ENCODE measurements around the gene ANKS3.

The ANKS3 gene

DNA sequence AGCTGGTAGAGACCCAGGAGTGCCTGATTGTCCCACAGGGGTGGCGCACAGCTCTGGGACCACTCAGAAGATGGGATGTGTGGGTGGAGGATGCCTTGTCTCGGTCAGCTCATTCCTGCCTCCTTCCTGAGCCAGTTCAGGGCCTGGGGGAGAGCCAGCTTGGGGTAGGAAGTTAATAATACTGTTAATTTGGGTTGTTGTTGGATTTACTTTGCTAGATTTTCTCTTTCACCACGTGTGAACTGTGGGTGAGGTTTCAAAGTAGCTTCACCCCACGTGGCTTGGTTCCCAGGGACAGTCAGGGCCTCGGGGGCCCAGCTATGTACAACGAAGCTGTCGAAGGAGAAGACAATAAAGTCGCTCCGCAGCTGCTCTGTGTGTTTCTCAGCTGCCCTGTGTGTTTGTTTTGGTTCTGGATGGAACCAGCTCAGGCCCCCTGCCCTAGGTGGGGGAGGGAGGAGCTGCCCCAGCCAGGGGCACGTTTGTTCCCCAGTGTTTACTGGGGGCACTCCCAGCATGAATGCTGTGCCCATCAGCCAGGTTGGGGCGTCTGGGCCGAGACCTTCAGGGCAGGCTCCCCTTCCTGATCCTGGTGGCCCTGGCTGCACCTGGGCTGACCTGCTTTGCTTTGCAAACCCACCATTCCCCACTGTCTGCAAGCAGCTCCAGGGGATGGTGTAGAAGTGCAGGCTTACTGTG lies 38.4 kb downstream of the ANKS3 start:
- Histone ChIP-seq H3K4me3 (ENCODE audit: low read length in 2 of 2) (no peak overlapping the region), H3K9ac (ENCODE audit: low read length in 2 of 2) (no peak overlapping the region), H3K36me3 (ENCODE audit: control insufficient read depth in 2 of 2, insufficient read depth in 2 of 2, low read length in 2 of 2) (peaks cover 23 to 32% of the 10 kb centered on the region in 2 donors), H3K27me3 (ENCODE audit: control insufficient read depth in 1 of 2, insufficient read depth in 2 of 2, low read length in 2 of 2) (no peaks in the 10 kb centered on the region), H3K9me3 (ENCODE audit: control insufficient read depth in 2 of 2, low read length in 2 of 2) (no peaks in the 10 kb centered on the region), H3K27ac (ENCODE audit: low read length) (peak overlapping the region; percentile 11), H3K4me1 (ENCODE audit: control insufficient read depth, insufficient read depth, low read length) (peaks cover 26% of the 10 kb centered on the region)

DNA sequence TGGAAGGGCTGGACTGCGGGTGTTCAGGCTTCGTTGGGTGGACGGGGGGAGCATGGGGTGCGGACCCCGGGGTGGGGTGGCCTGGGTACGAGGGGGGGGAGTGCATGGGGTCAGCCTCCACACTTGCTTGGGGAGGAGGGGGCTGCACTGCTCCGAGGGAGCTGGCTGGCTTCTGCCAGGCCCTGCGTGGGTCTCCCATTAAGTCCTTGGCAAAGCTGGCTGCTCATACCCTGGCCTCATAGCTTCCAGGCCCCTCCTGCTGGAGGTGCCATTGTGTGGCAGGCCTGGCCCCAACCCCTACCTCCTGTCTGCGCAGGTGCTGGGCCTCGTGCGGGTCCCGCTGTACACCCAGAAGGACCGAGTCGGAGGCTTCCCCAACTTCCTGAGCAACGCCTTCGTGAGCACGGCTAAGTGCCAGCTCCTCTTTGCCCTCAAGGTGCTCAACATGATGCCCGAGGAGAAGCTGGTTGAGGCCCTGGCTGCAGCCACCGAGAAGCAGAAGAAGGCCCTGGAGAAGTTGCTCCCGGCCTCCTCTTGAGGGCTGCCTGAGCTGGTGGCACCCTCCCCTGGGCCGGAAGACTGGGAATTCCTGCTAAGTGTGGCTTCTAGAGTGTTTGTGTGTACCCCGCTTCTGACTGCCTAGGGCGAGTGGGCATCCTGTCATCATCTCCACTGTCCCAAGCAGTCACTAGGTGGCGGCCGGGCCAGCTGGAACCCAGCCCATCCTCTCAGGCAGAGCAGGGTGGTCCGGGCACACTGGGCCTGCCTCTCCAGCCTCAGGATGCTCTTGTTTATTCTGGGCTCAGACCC lies 39.2 kb downstream of the ANKS3 start:
- Histone ChIP-seq H3K36me3 (ENCODE audit: control insufficient read depth in 2 of 2, insufficient read depth in 2 of 2, low read length in 2 of 2) (peaks cover 19 to 26% of the 10 kb centered on the region in 2 donors), H3K4me1 (ENCODE audit: control insufficient read depth, insufficient read depth, low read length) (peaks cover 26% of the 10 kb centered on the region), H3K4me3 (ENCODE audit: low read length in 2 of 2) (peak overlapping the region in 1 of 2 donors; percentile 92), H3K9ac (ENCODE audit: low read length in 2 of 2) (peak overlapping the region in 1 of 2 donors; percentile 74), H3K27ac (ENCODE audit: low read length) (no peak overlapping the region), H3K9me3 (ENCODE audit: control insufficient read depth in 2 of 2, low read length in 2 of 2) (no peaks in the 10 kb centered on the region), H3K27me3 (ENCODE audit: control insufficient read depth in 1 of 2, insufficient read depth in 2 of 2, low read length in 2 of 2) (no peaks in the 10 kb centered on the region)

DNA sequence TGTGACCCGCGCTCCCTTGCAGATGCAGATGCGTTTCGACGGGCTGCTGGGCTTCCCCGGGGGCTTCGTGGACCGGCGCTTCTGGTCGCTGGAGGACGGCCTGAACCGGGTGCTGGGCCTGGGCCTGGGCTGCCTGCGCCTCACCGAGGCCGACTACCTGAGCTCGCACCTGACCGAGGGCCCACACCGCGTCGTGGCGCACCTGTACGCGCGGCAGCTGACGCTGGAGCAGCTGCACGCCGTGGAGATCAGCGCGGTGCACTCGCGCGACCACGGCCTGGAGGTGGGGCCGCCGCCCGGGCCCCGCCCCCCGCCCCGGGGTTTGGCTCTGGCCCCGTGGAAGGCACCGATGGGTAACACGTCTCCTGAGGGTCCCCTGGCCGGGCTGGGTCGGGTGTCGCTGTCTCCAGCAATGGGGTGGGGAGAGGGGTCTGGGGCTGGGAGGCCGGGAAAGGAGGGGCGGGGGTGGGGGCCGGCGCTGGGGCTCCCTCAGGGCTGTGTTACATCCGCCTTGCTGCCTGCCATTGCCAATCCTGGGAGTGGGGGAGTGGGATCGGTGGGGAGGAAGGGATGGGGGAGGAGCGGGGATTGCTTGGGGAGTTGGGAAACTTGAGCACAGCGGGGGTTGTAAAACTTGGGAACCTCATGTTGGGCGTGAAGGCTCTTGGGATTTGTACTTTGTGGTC lies 40.0 kb downstream of the ANKS3 start:
- H3K36me3 ChIP-seq (ENCODE audit: control insufficient read depth in 2 of 2, insufficient read depth in 2 of 2, low read length in 2 of 2) = peaks cover 14 to 19% of the 10 kb centered on the region in 2 donors

DNA sequence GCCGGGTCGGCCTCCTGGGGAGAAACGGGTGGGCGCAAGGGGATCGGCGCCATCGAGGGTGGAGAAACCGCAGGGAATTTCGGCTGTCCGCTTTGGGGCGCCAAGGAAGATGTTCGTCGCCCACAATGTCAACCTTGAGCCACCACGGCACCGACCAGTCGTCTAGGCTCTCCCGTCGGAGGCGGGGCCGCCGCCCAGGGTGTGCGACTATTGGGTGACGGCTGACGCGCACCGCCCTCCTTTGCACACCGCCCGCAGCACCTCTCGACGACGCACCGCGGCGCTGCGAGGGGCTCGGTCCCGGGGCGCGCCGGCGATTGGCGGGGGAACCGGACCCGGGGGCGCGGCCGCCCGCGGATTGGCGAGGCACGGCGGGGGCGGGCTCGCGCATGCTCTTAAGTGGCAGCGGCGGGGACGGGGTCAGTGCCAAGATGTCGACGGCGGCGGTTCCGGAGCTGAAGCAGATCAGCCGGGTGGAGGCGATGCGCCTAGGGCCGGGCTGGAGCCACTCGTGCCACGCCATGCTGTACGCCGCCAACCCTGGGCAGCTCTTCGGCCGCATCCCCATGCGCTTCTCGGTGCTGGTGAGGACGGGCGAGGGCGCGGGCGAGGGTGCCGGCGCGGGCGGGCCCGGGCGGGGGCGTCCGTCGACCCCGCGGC lies 40.6 kb downstream of the ANKS3 start, which contains the start of gene NUDT16L1:
NUDT16L1 (plus strand) TSS at position 267 of the 660 bp plus-strand sequence; CDS start at position 432, 165 bp downstream.
- H3K4me1 ChIP-seq (ENCODE audit: control insufficient read depth, insufficient read depth, low read length) = peaks cover 26% of the 10 kb centered on the region
- H3K4me3 ChIP-seq (ENCODE audit: low read length in 2 of 2) = peak within 1 kb of the TSS; percentile 78 to 92
- no peaks in the 10 kb centered on the region for H3K27me3 ChIP-seq (ENCODE audit: control insufficient read depth in 1 of 2, insufficient read depth in 2 of 2, low read length in 2 of 2)
- no peaks in the 10 kb centered on the region for H3K9me3 ChIP-seq (ENCODE audit: control insufficient read depth in 2 of 2, low read length in 2 of 2)
- peak within 1 kb of the TSS; percentile 62 for H3K27ac ChIP-seq (ENCODE audit: low read length)
- peaks cover 11 to 16% of the 10 kb centered on the region in 2 donors for H3K36me3 ChIP-seq (ENCODE audit: control insufficient read depth in 2 of 2, insufficient read depth in 2 of 2, low read length in 2 of 2)
- peak within 1 kb of the TSS; percentile 64 to 74 for H3K9ac ChIP-seq (ENCODE audit: low read length in 2 of 2)

More for the DNA sequence above, 40.0 kb downstream of the ANKS3 start:
- Histone ChIP-seq H3K4me3 (ENCODE audit: low read length in 2 of 2) (peak overlapping the region; percentile 78 to 92), H3K27me3 (ENCODE audit: control insufficient read depth in 1 of 2, insufficient read depth in 2 of 2, low read length in 2 of 2) (no peaks in the 10 kb centered on the region), H3K9ac (ENCODE audit: low read length in 2 of 2) (peak overlapping the region; percentile 64 to 74), H3K9me3 (ENCODE audit: control insufficient read depth in 2 of 2, low read length in 2 of 2) (no peaks in the 10 kb centered on the region), H3K4me1 (ENCODE audit: control insufficient read depth, insufficient read depth, low read length) (peaks cover 26% of the 10 kb centered on the region), H3K27ac (ENCODE audit: low read length) (peak overlapping the region; percentile 62)

- no peaks in the 10 kb centered on the region for H3K9me3 ChIP-seq (ENCODE audit: control insufficient read depth in 2 of 2, low read length in 2 of 2)
- peaks cover 26% of the 10 kb centered on the region for H3K4me1 ChIP-seq (ENCODE audit: control insufficient read depth, insufficient read depth, low read length)
- H3K36me3 ChIP-seq (ENCODE audit: control insufficient read depth in 2 of 2, insufficient read depth in 2 of 2, low read length in 2 of 2) = peaks cover 7 to 14% of the 10 kb centered on the region in 2 donors
- H3K27me3 ChIP-seq (ENCODE audit: control insufficient read depth in 1 of 2, insufficient read depth in 2 of 2, low read length in 2 of 2) = no peaks in the 10 kb centered on the region
- H3K27ac ChIP-seq (ENCODE audit: low read length) = peak overlapping the region; percentile 62
- H3K4me3 ChIP-seq (ENCODE audit: low read length in 2 of 2) = peak overlapping the region; percentile 57 to 79
- peak overlapping the region; percentile 38 to 64 for H3K9ac ChIP-seq (ENCODE audit: low read length in 2 of 2)
These were observed 41.4 kb downstream of the ANKS3 start for GRCh38 chr16:4692460-4693295.

GRCh38 chr16:4691666-4692412 lies 42.2 kb downstream of the ANKS3 start:
- no peak overlapping the region for H3K9ac ChIP-seq (ENCODE audit: low read length in 2 of 2)
- H3K4me1 ChIP-seq (ENCODE audit: control insufficient read depth, insufficient read depth, low read length) = peaks cover 26% of the 10 kb centered on the region
- H3K27me3 ChIP-seq (ENCODE audit: control insufficient read depth in 1 of 2, insufficient read depth in 2 of 2, low read length in 2 of 2) = no peaks in the 10 kb centered on the region
- peaks cover 7 to 15% of the 10 kb centered on the region in 2 donors for H3K36me3 ChIP-seq (ENCODE audit: control insufficient read depth in 2 of 2, insufficient read depth in 2 of 2, low read length in 2 of 2)
- H3K4me3 ChIP-seq (ENCODE audit: low read length in 2 of 2) = no peak overlapping the region
- H3K27ac ChIP-seq (ENCODE audit: low read length) = no peak overlapping the region
- H3K9me3 ChIP-seq (ENCODE audit: control insufficient read depth in 2 of 2, low read length in 2 of 2) = no peaks in the 10 kb centered on the region

DNA sequence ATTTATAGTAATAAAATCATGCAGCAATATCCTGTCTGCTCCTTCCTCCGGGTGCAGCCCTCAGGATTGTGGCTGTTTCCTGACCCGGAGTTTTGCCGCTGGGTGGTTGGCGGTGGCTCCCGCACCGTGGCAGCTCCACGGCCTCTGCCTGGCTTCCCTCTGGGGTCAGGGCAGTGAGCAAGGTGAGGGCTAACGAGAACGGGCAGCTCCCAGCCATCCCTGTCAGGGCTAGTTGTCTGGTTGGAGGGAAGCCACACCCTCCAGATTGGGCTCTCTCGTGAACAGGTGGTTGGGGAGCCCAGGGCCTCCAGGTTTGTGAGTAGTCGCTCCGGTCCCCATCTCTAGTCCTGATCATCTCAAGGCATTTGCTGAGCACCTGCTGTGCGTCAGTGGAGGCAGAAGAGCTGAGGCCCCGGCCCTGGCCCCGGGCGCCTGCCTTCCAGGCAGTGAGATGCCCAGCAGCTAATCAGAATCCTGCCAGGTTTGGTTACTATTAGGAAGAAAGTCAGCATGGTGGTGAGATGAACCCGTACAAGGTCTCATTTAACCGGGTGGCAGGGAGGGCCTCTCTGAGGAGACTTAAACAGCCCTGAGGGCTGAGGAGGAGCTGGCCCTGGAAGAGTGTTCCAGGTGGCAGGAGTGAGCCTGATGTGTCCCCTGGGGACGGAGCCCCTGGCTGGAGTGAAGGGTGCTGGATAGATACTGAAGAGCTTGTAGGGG lies 43.0 kb downstream of the ANKS3 start:
- H3K27me3 ChIP-seq (ENCODE audit: control insufficient read depth in 1 of 2, insufficient read depth in 2 of 2, low read length in 2 of 2) = no peaks in the 10 kb centered on the region
- H3K4me1 ChIP-seq (ENCODE audit: control insufficient read depth, insufficient read depth, low read length) = peaks cover 26% of the 10 kb centered on the region
- H3K27ac ChIP-seq (ENCODE audit: low read length) = no peak overlapping the region
- no peak overlapping the region for H3K4me3 ChIP-seq (ENCODE audit: low read length in 2 of 2)
- no peaks in the 10 kb centered on the region for H3K9me3 ChIP-seq (ENCODE audit: control insufficient read depth in 2 of 2, low read length in 2 of 2)
- H3K36me3 ChIP-seq (ENCODE audit: control insufficient read depth in 2 of 2, insufficient read depth in 2 of 2, low read length in 2 of 2) = peaks cover 3 to 17% of the 10 kb centered on the region in 2 donors
- no peak overlapping the region for H3K9ac ChIP-seq (ENCODE audit: low read length in 2 of 2)

DNA sequence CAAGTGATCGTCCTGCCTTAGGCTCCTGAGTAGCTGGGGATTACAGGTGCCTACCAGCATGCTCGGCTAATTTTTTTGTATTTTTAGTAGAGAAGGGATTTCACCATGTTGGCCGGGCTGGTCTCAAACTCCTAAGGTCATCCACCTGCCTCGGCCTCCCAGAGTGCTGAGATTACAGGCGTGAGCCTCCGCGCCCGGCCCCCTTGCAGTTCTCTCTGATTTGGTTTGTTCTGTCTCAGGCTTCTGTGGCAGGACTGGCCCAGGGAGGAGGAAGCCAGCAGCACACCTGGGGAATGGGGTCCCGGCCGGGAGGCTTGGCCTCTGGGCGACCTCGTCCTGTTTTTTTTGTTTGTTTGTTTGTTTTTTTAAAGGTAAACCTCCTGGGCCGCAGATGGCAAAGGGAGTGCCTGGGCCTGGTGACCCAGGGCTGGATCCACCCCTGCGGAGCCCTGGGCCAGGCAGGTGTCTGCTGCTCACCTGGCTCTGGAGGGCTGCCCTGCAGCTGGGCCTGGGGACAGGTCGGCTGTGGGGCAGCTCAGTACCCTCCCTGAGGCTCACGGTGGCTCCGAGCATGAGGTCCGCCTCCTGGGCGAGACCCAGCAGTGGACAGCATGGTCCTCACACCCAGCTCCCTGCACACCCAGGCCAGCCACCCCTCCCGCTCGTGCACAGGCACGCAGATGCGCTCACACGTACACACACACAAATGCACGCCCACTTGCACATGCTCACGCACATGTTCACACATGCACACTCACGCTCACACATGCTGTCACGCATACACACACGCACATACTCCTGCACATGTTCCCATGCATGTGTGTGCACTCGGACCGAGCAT lies 44.0 kb downstream of the ANKS3 start:
- peaks cover 18% of the 10 kb centered on the region for H3K4me1 ChIP-seq (ENCODE audit: control insufficient read depth, insufficient read depth, low read length)
- H3K27me3 ChIP-seq (ENCODE audit: control insufficient read depth in 1 of 2, insufficient read depth in 2 of 2, low read length in 2 of 2) = no peaks in the 10 kb centered on the region
- H3K4me3 ChIP-seq (ENCODE audit: low read length in 2 of 2) = no peak overlapping the region
- H3K9ac ChIP-seq (ENCODE audit: low read length in 2 of 2) = no peak overlapping the region
- no peak overlapping the region for H3K27ac ChIP-seq (ENCODE audit: low read length)
- H3K9me3 ChIP-seq (ENCODE audit: control insufficient read depth in 2 of 2, low read length in 2 of 2) = no peaks in the 10 kb centered on the region
- peaks cover 0 to 13% of the 10 kb centered on the region in 2 donors for H3K36me3 ChIP-seq (ENCODE audit: control insufficient read depth in 2 of 2, insufficient read depth in 2 of 2, low read length in 2 of 2)

Data from stomach smooth muscle (tissue), 2 donors.